ENCODE measurements around the gene TNFRSF8.

Gene TNFRSF8

GRCh38 chr1:12172042-12172851 is 109.1 kb downstream of the TNFRSF8 start:
- no peak for DNase-seq

GRCh38 chr1:12173041-12173509 is 110.0 kb downstream of the TNFRSF8 start:
- DNase-seq = no peak

DNA sequence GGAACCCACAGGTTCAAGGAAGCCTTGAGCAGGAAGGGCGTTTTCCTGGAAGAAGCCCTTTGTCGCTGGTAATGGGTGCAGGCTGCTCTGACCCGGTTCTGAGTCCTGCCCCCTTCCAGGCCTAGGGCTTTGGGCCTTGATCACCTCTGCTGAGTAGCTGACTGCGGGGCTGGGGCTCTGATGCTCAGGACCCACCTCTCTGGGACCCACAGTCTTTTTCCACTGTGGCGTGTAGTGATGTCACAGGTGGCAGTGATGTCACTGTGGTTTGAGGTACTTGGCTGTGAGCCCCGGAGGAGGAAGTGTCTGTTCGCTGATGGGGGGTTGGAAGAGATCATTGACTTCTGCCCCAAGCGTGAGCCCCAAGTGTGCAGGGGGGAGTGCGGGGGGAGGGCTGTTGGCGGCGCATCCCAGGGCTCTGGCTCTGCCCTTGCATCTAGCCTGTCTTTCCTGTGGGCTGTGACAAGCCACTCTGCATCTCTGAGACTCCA is 110.6 kb downstream of the TNFRSF8 start:
- peak in 13 of 56 donors; percentile 10 to 50 (median 24) for DNase-seq

GRCh38 chr1:12174924-12175810 is 112.1 kb downstream of the TNFRSF8 start:
- peak in 4 of 56 donors; percentile 14 to 30 (median 21) for DNase-seq

DNA sequence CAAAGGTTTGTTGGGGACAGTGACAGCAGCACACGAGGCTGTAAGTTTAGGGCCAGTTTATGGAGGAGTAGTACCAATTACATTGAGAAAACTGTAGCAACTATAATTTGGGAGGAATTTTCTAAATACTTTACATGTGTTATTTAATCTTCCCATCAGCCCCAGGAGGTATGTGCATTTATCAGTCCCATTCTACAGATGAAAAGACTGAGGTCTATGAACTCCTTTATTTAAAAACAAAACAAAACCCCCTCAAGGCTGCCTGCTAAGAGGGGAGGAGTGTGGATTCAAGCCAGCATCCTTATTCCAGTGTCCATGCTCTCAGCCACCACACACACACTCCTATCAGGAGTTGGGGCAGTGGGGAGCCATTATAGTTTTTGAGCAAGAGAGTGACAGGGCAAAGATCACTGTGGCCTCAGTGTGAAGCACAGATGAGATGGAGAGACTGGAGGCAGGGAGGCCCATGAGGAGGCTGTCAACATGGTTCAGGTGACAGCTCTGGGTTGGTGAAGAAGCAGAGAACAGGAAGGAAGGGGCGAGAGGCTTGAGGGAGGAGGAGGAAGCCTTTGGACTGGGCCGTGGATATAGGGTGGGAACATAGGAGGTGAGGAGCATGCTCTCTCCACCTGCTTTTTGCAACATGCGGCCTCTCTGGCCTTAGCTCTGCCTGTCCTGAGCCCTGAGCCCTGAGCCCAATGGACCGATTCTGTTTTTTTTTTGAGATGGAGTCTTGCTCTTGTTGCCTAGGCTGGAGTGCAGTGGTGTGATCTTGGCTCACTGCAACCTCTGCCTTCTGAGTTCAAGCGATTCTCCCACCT is 113.4 kb downstream of the TNFRSF8 start:
- DNase-seq = no peak

DNA sequence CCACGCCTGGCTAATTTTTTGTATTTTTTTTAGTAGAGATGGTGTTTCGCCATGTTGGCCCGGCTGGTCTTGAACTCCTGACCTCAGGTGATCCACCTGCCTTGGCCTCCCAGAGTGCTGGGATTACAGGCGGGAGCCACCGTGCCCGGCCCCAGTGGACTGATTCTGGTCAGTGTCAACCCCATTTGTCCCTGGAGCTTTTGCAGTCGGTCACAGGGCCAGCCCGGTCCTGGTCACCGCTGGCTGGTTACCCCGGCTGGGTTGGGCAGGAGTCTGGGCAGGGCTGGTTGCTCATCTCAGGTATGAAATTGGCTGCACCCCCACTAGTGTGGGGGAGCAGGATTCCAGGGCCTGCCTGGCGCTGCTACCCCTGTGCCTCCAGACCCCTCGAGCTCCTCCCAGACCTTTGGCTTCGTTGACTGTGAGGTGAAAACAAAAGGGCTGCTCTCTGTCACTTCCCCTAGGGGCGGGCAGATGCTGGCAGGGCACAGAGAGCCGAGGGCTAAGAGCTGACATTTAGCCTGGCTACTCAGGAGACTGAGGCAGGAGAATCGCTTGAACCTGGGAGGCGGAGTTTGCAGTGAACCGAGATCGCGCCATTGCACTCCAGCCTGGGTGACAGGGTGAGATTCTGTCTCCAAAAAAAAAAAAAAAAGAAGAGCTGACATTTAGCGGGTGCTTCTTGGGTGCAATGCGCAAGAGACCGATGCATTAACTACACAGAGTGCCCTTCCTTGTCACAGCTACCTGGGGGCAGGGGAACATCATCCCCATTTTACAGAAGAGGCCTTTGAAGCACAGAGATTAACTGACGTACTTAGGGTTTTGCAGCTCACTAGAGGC is 114.3 kb downstream of the TNFRSF8 start:
- no peak for DNase-seq

DNA sequence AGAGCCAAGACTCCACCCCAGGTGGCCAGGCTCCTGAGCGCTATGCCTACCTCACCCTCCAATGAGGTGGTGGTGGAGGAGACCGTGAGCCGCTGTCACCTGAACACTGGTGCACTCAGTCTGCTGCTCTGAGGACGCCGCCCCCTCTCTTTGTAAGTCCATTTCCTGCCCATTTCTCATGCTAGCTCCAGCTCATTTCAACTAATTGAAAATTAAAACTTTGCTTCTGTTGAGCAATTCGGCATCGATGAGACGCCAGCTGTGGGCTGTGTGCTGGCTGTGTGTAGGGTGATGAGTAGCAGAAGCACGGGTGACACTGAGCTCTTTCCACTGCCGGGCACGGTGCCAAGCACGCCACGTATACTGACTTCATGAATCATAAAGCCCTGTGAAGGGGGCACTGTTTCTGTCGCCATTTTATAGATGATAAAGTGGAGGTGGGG is 114.9 kb downstream of the TNFRSF8 start:
- DNase-seq = peak in 6 of 56 donors; percentile 10 to 62 (median 27)

DNA sequence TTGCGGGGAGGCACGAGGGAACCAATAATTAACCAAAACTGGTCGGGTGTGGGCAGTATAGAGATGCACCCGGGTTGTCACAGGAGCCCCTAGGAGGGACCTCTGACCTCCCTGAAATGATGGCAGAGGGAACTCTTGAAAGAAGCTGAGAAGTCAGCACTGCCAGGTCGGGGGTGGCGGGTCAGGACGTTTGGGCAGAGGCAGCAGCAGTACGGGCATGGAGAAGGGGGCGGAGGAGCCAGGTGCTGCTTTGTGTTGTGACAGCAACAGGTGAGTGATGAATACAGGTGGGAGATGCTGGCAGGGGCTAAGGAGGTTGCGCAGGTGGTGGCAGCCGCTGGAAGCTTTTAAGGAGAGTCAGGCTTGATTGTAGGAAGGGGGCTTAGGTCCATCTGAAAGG is 115.4 kb downstream of the TNFRSF8 start:
- no peak for DNase-seq

DNA sequence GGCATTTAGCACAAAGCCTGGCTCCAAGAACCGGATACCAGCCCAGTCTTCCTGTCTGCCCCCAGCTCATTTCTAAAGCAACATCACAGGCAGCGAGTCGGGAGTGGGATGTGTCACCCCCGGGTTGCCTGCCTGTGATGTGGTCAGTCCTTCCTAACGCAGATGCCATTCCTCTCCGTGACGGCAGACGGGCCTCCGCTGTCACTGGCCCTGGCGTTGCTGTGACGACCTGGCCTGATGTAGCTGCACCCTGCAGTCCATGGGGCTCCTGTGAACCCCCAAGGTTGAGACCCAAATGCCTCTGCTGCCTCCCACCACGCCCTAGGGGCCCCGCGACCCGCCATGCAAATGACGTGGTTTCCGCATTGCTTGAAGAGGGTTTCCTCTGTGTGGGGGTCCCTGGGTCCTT is 116.0 kb downstream of the TNFRSF8 start:
- DNase-seq = peak in 2 of 56 donors; percentile 13 to 17

GRCh38 chr1:12179676-12180075 is 116.6 kb downstream of the TNFRSF8 start:
- no peak for DNase-seq

- peak in 33 of 56 donors; percentile 3 to 63 (median 28) for DNase-seq
These were observed 117.2 kb downstream of the TNFRSF8 start for GRCh38 chr1:12180315-12180714.

- DNase-seq = no peak
These were observed 117.8 kb downstream of the TNFRSF8 start for GRCh38 chr1:12180903-12181302.

DNA sequence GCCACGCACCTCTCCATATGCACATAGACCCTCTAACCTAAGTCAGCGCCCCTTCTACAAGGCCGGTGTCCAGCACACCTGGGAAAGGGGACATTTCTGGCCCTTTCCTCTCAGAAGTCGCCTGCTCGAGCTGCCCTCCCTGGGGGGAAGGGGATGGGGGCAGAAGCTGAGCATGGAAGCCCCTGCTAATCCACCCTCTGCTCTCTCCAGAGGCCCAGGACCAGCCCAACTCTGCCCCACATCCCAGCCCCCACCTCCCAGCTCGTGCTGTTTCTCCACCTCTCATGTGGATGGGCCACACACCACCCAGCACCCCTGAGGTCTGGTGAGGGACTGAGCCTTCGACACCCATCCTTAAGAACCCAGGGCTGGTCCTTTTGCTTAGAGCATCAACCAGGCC is 118.5 kb downstream of the TNFRSF8 start:
- no peak for DNase-seq

- no peak for DNase-seq
These were observed 119.4 kb downstream of the TNFRSF8 start for GRCh38 chr1:12182410-12182984.

GRCh38 chr1:12183095-12183794 is 120.1 kb downstream of the TNFRSF8 start:
- DNase-seq = no peak

DNA sequence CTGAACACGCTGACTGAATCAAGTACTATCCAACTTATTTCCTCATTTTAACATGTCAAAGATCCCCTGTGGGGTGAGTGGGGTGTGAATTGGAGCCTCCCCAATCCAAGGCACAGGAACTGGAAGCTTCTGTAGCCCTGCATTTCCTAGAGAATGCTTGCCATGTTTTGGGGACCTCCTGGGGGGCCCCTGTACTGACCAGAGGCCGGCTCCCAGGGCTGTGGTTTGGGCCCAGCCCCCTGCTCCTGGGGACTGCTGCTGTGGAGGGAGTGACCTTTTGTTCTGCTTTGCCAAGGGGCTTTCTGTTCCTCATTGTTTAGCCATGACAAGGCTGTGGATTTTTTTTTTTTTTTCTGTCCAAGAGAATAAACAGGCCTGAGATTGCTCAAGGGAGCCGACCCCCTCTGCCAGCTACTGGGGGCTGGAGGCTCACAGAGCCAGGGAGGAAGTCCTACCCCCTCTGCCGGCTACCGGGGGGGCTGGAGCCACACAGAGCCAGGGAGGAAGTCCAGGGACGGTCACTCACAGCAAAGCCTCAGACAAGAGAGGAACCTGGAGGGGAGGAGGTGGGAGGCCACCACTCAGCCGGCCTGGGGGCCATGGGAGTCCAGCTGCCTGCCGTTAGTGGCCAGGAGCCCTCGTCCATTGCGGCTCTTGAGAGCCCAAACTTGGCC is 121.0 kb downstream of the TNFRSF8 start:
- peak in 45 of 56 donors; percentile 6 to 73 (median 35) for DNase-seq

DNA sequence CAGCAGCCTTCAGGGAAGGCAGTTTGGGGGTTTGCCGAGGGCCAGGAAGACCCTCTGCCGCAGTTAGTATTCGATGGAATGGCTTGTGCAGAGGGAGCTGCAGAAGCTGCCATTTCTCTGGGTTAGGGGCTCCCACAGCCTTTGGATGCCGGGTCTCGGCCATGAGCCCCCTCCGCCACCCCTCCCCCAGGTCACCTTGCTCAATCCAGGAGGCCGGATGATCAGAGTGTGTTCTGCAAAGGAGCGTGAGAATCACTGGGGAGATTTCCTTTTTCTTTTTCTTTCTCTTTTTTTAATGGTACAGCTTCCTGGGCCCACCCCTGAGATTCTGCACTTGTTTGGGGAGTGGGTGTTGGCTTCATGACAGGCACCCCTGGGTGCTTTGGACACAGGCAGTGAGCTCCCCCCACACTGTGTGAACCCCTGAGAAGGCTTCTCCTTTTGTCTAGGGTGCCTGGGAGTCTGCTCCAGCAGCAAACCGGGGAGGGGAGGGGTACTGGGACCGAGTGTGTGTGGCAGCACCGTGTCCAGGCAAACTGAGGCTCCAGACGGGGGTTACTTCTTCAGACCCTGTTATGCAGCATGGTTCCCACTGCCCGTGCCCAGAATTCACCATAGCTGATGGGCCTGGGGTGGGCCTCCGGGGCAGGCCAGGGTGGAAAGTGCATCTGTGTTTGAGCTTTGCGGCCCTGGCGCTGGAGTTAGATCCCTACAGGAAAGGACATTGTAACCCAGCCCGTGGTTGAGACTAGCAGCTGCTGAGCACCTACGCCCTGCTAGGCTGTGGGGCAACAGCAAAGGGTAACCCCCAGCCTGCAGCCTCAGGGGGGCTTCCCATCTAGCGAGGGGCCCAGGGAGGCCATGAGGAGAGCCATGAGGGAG is 122.2 kb downstream of the TNFRSF8 start:
- no peak for DNase-seq

Measured in amygdala (tissue), 56 donors.